ENCODE data around the gene GMEB2.

The GMEB2 gene

GRCh38 chr20:63541371-63541770 lies 85.5 kb downstream of the GMEB2 start:
- DNase-seq, result no peak

DNA sequence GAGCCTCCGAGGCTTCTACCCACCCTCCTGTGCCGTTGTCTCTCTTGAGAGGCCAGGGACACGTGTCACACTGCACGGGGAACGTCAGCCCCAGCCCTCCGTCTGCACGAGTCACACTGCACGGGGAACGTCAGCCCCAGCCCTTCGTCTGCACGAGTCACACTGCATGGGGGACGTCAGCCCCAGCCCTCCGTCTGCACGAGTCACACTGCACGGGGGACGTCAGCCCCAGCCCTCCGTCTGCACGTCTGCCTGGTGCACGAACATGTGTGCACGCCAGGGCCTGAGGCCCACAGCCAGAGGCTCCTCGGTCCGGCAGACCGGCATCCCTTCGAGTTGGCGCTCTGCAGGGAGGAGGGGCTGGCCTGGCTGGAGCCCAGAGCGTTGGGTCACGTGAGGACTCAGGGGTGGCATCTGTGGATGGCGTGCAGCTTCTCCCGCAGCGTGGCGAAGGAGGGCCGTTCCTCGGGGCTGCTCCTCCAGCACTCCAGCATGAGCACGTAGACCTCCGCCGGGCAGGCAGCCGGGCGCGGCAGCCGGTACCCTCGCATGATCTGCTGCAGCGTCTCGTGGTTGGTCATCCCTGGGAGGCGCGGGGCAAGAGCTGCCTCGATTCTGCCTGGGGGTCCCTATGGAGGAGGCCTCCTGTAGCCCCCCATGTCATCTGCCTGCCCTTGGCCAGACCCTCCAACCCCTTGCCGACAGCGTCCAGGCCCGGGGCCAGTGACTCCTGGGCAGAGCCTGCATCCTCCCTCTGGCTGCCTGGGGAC lies 86.3 kb downstream of the GMEB2 start:
- DNase-seq, result no peak

GRCh38 chr20:63539441-63540370 lies 87.2 kb downstream of the GMEB2 start:
- no peak for DNase-seq

DNA sequence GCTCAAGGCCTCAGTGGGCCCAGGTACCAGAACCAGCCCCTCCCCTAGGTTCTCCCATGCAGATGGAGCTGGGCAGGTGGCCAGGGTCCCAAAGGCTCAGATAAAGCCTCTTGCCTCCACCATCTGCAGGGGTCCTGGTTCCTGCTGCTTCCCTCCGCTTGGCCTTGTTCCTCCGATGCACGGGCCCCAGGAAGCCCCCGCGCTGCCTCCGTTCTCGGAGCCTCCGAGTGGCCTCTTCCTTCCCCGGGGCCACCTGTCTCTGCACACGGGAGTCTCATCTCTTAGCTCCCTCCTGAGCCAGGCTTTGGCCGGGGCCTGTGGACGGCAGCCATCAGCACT lies 87.8 kb downstream of the GMEB2 start:
- DNase-seq, result no peak

DNA sequence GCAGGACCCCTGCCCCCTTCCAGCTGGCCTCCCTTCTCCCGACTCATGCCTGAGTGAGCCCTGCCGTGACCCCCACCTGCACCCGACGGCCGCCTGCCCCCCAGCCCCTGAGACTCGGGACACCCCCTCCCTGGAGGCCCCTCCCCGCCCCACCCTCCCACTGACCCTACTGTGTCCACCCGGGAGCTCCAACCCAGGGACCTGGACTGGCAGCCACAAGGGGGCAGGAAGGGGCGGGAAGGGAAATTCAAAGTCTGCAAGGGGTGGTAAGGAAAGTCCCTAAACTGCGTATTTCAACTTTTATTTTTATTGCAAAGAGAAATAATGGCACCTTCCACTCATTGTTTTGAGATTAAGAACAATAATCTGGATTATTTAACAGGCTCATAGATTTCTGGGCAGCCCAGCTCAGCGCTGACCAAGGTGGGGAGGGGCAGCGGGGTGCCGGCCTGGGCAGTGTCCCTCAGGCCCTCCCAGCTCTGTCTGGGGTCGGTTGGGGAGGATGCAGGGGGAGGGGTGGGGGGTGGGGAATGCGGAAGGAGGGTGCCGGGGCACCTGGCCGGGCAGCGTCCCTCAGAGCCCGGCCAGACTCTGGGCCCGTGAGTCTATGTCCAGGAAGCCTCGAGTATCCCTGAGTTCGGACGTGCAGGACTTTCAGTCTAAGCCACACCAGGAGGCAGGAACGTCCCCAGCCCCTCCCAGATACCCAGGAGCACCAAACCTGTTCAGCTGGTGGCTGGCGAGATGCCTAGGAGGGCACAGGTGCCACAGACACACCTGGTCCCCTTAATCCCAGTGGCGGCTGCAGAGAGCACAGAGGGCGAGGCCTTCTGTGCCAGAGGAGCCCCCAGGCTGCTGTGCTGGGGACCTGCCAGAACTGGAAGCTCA lies 88.5 kb downstream of the GMEB2 start:
- no peak for DNase-seq
